HL-60/S4 (cell line): ENCODE measurements around the gene FBXO21.

ENCODE experiments used
- in situ Hi-C: fragments of 300-500 bp; cut with MboI; formaldehyde crosslinking; loops from 2 replicates; pipeline ENCODE4 v1.14.3; 2022; ENCODE audit warnings: low sequenced_read_pairs

The FBXO21 gene

GRCh38 chr12:117141097-117141898 is 49.0 kb downstream of the FBXO21 start:
- in situ Hi-C loops: no loop called here

- in situ Hi-C loops: no loop called here
Measured at GRCh38 chr12:117140397-117141096, 49.7 kb downstream of the FBXO21 start.

DNA sequence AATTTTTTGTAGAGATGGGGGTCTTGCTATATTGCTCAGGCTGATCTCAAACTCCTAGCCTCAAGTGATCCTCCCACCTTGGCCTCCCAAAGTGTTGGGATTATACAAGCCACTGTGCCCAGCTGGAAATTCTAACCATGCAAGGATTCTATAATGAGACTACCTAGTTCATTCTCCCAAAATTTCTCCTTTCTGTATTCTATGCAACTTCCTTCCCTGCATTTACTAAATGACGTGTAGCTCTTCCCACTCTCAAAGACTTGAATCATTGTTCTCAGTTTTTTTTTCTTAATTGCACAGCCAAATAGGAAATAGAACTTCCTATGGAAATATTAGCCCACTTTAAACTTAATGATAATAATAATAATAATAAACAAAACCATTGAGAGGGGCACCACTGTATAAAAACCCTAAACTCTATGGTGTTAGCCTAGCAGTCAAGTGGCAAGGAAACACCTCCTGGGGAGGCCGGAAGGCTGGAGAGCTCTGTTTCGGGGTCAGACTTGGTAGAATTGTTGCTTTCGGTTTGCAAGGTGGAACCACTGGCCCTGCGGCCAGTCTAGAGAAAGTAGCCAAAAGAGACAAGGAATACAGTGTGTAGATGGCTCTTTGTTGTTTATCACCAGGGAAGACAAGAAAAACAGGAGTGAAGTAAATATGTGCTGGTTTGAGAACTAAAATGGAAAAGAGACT is 51.1 kb downstream of the FBXO21 start:
- in situ Hi-C loops: loop anchor here (10.0 kb wide), 1 partner anchor 424 kb away; no protein-coding TSS in a partner anchor

DNA sequence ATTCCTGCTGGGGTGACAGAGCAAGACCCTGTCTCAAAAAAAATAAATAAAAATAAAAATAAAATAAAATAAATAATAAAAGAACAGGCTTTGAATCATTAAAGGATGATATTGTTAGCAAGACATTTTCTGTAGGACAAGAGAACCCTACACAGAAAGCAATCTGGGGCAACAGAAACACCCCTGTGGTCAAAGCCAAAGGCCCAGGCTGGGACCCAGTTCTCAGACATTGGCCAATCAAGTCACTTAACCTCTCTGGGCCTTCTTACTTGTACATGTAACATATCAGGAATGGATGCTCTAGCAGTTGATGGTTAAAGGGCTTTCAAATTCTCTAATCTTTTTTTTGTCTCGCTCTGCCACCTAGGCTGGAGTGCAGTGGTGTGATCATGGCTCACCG is 55.5 kb downstream of the FBXO21 start:
- in situ Hi-C loops: loop anchor here (10.0 kb wide), 1 partner anchor 420 kb away; no protein-coding TSS in a partner anchor

DNA sequence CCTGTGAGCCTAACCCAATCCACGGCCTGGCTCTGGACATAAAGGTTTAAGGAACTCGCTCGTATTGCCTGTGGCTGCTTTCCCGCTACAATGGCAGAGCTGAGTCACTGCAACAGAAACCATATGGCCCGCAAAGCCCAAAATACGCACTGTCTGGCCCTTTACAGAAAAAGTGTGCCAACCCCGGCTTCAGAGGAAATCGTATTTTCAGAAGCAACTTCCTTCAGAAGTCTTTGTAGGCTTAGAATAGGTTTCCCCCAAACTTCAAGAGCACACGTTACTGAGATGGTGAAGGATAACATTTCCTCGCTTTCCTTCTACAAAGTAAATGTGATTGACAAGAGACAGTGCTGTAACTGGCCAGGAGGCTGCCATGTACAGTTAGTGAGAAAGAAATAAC is 56.2 kb downstream of the FBXO21 start:
- in situ Hi-C loops: loop anchor here (10.0 kb wide), 1 partner anchor 419 kb away; no protein-coding TSS in a partner anchor

DNA sequence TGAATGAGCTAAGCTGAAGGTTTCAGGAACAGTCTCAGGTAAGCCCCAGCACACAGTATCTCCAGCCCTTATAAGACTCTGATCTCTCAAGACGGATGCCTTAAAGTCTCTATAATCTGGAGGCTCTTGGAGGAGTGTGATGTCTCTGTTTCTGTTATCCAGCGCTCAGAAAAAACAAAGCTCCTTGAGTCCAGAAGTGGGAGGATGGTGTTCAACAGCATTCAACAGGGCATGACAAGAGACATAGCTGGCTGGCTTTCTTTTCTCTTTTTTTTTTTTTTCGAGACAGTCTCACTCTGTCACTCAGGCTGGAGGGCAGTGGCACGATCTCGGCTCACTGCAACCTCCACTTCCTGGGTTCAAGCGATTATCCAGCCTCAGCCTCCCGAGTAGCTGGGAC is 59.5 kb downstream of the FBXO21 start:
- in situ Hi-C loops: loop anchor here (10.0 kb wide), 1 partner anchor 416 kb away; no protein-coding TSS in a partner anchor

- in situ Hi-C loops: no loop called here
Measured at GRCh38 chr12:117129391-117129790, 60.9 kb downstream of the FBXO21 start.

DNA sequence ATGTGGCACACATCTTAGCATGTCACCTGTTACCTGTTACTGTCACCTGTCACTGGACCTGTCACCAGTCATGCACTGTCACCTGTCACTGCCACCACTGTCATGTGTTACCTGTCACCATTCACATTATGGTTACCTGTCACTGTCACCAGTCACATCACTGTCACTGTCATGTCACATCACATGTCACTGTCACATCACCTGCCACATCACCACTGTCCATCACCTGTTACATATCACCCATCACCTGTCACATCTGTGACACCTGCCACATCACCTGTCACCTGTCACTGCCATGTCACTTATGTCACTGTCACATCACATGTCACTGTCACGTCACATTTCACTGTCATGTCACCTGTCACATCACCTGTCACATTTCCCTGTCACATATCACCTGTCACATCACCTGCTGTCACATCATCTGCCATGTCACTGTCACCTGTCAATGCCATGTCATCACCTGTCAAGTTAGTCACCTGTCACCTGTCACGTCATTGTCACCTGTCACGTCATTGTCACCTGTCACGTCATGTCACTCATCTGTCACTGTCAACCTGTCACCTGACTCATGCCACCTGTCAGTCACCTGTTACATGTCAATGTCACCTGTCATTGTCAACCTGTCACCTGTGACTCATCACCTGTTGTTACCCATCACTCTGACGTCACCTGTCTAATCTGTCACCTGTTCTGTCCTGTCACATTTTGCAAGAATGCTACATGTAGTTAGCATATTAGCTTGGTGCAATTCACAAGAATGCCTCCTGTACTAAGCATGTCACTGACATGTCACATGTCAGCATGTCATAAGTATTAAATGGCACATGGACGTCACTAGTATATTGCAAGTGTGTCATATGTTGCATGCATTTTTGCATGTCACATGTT is 62.1 kb downstream of the FBXO21 start:
- in situ Hi-C loops: no loop called here

DNA sequence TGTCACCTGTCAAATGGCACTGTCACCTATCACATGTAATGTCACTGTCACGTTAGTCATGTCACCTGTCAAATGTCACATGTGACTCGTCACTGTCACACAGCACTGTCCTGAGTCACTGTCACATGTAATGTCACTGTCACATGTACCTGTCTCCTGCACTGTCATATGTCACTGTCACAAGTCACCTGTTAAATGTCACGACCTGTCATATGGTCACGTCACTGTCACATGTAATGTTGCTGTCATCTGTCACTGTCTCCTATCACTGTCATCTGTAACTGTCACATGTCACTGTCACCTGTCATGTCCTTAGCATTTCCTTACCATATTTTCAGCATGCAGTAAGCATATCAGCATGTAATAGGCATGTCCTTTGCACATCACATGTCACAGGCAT is 63.9 kb downstream of the FBXO21 start:
- in situ Hi-C loops: no loop called here

- in situ Hi-C loops: no loop called here
Measured at GRCh38 chr12:117125767-117126166, 64.5 kb downstream of the FBXO21 start.

DNA sequence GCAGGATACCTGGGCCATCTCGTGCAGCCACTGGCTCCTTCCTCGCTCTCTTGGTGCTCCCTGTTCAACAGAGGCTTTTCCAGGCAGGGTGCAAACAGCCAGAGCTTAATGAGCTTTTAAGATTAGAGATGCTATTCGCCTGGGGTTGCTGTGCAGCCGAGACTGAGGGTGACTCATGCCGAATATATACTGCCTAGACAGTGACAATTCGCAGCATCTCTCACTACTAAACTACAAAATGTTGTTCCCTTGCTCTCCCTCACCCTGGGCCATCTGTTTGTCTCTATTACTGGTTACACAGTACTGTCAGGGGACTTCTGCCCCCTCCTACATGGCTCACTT is 65.0 kb downstream of the FBXO21 start:
- in situ Hi-C loops: no loop called here

DNA sequence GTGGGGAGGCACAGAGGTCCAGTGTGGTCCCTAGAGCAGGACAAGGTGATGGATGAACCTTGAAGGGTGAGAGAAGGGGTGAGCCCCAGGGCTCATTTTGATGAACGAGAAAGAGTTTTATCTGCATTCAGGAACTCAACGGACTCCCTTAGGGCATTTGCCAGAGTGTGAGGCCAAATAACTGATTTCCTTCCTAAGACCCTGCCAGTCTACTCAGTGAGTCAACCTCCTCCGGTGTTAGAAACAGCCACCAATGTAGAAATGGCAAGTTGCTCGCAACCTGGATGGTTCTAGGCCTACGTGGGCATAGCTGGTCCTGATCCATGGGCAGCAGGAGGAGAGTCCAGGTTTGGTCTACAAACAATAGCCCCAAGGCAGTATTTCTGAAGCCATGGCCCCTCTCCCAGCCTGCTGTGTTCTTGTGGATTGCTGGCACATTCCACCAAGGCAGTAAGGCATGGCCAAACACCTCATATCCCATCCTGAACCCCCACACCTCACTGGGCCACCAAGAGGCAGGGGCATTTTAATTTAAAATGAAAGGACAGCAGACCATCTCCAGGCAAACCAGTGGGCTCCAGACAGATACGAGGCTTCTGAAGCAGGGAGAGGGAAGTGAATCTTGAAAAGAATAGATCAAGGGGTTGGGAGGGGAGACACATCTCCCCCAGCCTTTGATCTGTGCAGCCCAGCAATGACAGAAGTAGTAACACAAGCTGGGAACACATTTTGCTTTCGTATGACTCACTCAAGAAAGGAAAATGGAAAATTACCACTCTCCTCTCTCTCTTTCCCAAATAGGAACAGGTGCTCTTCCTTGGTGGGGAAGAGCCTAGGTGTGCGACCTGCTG is 65.6 kb downstream of the FBXO21 start:
- in situ Hi-C loops: no loop called here

DNA sequence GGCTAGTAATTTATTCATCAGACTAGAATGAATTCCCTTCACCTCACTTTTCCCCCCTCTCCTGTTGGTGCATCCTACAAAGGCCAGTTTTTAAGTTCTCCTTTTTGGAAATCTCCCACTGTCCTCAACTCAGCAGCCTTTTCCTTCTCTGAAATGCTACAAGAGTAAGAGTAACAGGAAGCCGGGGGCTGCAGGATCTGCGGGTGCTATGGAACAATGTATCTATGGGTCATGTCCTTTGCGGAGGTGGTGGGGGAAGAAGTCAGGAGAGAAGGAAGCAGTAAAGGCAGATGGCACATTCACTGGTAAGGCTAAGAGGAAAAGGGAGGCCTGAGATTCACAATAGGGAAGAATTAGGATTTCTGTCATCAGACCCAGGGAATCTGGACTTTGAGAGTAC is 68.8 kb downstream of the FBXO21 start:
- in situ Hi-C loops: no loop called here

- in situ Hi-C loops: no loop called here
Measured at GRCh38 chr12:117120787-117121186, 69.5 kb downstream of the FBXO21 start.

DNA sequence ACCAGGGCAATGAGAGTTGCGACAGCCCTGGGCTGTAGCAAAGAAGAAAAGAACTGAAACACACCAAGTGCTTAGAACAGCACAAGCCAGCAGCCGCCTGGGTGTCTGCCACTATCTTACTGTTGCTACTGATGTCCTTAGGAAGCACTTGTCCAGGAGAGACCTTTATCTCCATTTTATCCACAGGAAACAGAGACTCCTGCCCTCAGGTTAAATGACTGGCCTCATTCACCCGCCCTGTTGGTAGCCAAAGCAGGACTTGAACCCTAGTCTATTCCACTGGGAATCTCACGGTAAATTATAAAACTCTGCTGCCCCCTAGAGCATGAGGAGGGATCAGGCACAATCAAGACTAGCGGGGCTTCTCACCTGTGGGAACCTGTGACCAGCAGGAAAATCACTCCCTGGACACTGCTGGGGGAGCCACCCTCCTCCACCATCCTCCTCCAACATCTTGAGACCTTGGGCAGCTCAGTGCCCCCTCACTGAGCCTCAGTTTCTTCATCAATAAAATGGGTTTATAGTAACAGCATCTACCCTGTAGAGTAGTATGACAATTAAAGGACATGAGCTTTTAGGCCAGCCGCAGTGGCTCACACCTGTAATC is 70.6 kb downstream of the FBXO21 start:
- in situ Hi-C loops: loop anchor here (5.0 kb wide), 1 partner anchor 92 kb away; no protein-coding TSS in a partner anchor

GRCh38 chr12:117118838-117119591 is 71.3 kb downstream of the FBXO21 start:
- in situ Hi-C loops: loop anchor here (5.0 kb wide), 1 partner anchor 92 kb away; no protein-coding TSS in a partner anchor

DNA sequence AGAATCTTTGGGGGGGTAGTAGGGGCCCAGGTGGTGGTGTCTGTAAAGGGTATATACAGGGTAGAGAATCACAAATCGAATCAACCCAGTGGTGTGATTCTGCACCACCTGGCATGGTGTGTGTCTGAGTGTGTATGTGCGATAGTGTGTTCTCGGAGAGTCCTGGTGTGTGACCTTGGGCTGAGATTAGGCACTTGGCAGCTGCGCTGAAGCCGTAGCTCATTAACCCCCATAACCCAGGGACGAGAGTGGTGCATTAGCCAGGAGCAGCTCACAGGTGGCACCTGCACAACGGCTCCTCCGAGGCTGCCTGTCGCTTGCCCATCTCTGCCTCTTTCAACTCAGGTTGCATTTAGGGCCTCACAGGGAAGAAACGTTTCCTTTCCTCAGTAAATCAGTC is 75.5 kb downstream of the FBXO21 start:
- in situ Hi-C loops: loop anchor here (5.0 kb wide), 1 partner anchor 87 kb away; no protein-coding TSS in a partner anchor

GRCh38 chr12:117113231-117113630 is 77.0 kb downstream of the FBXO21 start:
- in situ Hi-C loops: no loop called here
